ENCODE results near the gene SGK2. TPM values are rescaled to one million over a fixed set of nuclear protein-coding genes. Genes with fewer than 3 reads are reported as not detected.

SGK2 gene
- total and polyA plus RNA-seq, 4 donors: 2.7 to 5.0 (median 3.1) TPM

GRCh38 chr20:43548273-43548880 lies 10.4 kb upstream of the SGK2 start:
- no peaks in the 10 kb centered on the region for H3K9me3 ChIP-seq (ENCODE audit: control insufficient read depth, low read length)
- H3K27ac ChIP-seq (ENCODE audit: low read depth in 1 of 2, low read length in 2 of 2): no peak overlapping the region
- ATAC-seq (ENCODE audit: low FRiP score) (no peak), DNase-seq (no peak)
- WGBS, 2 donors: 22 to 26% methylated on average over 5 of the region's 5 CpGs
- H3K36me3 ChIP-seq (ENCODE audit: control insufficient read depth in 1 of 2, insufficient read depth in 2 of 2, low read length in 1 of 2): peaks cover 0 to 2% of the 10 kb centered on the region in 2 donors
- H3K4me3 ChIP-seq (ENCODE audit: low read length in 2 of 2): no peak overlapping the region
- no peaks in the 10 kb centered on the region for H3K27me3 ChIP-seq (ENCODE audit: control insufficient read depth in 1 of 2, insufficient read depth in 2 of 2, low read length in 1 of 2)
- no peaks in the 10 kb centered on the region for H3K4me1 ChIP-seq (ENCODE audit: control insufficient read depth in 1 of 2, insufficient read depth in 2 of 2, low read length in 2 of 2)
- intact Hi-C loops (cut with DNase I): no loop called here

GRCh38 chr20:43549416-43550065 lies 9.3 kb upstream of the SGK2 start:
- H3K9me3 ChIP-seq (ENCODE audit: control insufficient read depth, low read length): no peaks in the 10 kb centered on the region
- ATAC-seq (ENCODE audit: low FRiP score) (no peak), DNase-seq (peak in 1 of 2 donors; percentile 5)
- peaks cover 0 to 2% of the 10 kb centered on the region in 2 donors for H3K36me3 ChIP-seq (ENCODE audit: control insufficient read depth in 1 of 2, insufficient read depth in 2 of 2, low read length in 1 of 2)
- no peaks in the 10 kb centered on the region for H3K27me3 ChIP-seq (ENCODE audit: control insufficient read depth in 1 of 2, insufficient read depth in 2 of 2, low read length in 1 of 2)
- H3K4me3 ChIP-seq (ENCODE audit: low read length in 2 of 2): no peak overlapping the region
- intact Hi-C loops (cut with DNase I): no loop called here
- H3K4me1 ChIP-seq (ENCODE audit: control insufficient read depth in 1 of 2, insufficient read depth in 2 of 2, low read length in 2 of 2): no peaks in the 10 kb centered on the region
- WGBS, 2 donors: 87 to 88% methylated on average over 4 of the region's 4 CpGs
- no peak overlapping the region for H3K27ac ChIP-seq (ENCODE audit: low read depth in 1 of 2, low read length in 2 of 2)

- Histone ChIP-seq H3K4me3 (ENCODE audit: low read length in 2 of 2) (no peak overlapping the region), H3K27me3 (ENCODE audit: control insufficient read depth in 1 of 2, insufficient read depth in 2 of 2, low read length in 1 of 2) (no peaks in the 10 kb centered on the region), H3K27ac (ENCODE audit: low read depth in 1 of 2, low read length in 2 of 2) (no peak overlapping the region), H3K4me1 (ENCODE audit: control insufficient read depth in 1 of 2, insufficient read depth in 2 of 2, low read length in 2 of 2) (no peaks in the 10 kb centered on the region), H3K36me3 (ENCODE audit: control insufficient read depth in 1 of 2, insufficient read depth in 2 of 2, low read length in 1 of 2) (peaks cover 0 to 2% of the 10 kb centered on the region in 2 donors), H3K9me3 (ENCODE audit: control insufficient read depth, low read length) (no peaks in the 10 kb centered on the region)
- ATAC-seq (ENCODE audit: low FRiP score): no peak
- WGBS, 2 donors: 93 to 94% methylated on average over 2 of the region's 2 CpGs
- intact Hi-C loops (cut with DNase I): no loop called here
- DNase-seq: peak in 1 of 2 donors; percentile 9
Observed at GRCh38 chr20:43550456-43550855, 8.4 kb upstream of the SGK2 start.

DNA sequence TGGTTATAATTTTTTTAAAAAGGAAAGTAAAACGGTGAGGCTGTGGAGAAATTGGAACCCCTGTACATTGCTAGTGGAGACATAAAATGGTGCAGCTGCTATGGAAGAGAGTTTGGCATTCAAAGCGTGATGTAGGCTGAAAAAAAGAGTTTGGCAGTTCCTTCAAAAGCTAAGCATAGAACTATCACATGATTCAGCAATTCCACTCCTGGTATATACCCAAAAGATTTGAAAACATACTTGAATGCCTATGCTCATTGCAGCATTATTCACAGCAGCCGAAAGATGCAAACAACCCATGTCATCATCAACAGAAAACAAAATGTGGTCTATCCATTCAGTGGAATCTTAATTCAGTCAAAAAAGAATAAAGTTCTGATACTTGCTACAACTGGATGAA lies 4.5 kb upstream of the SGK2 start:
- ATAC-seq (ENCODE audit: low FRiP score) (no peak), DNase-seq (no peak)
- Histone ChIP-seq H3K36me3 (ENCODE audit: control insufficient read depth in 1 of 2, insufficient read depth in 2 of 2, low read length in 1 of 2) (no peaks in the 10 kb centered on the region), H3K9me3 (ENCODE audit: control insufficient read depth, low read length) (no peaks in the 10 kb centered on the region), H3K4me3 (ENCODE audit: low read length in 2 of 2) (no peak overlapping the region), H3K27me3 (ENCODE audit: control insufficient read depth in 1 of 2, insufficient read depth in 2 of 2, low read length in 1 of 2) (no peaks in the 10 kb centered on the region), H3K27ac (ENCODE audit: low read depth in 1 of 2, low read length in 2 of 2) (no peak overlapping the region), H3K4me1 (ENCODE audit: control insufficient read depth in 1 of 2, insufficient read depth in 2 of 2, low read length in 2 of 2) (no peaks in the 10 kb centered on the region)
- intact Hi-C loops (cut with DNase I): no loop called here
- WGBS, 2 donors: 70 to 78% methylated on average over 3 of the region's 3 CpGs

GRCh38 chr20:43559147-43559987 lies 540 bp downstream of the SGK2 start:
- Histone ChIP-seq H3K27ac (ENCODE audit: low read depth in 1 of 2, low read length in 2 of 2) (no peak overlapping the region), H3K4me1 (ENCODE audit: control insufficient read depth in 1 of 2, insufficient read depth in 2 of 2, low read length in 2 of 2) (no peaks in the 10 kb centered on the region), H3K4me3 (ENCODE audit: low read length in 2 of 2) (no peak overlapping the region), H3K9me3 (ENCODE audit: control insufficient read depth, low read length) (no peaks in the 10 kb centered on the region), H3K36me3 (ENCODE audit: control insufficient read depth in 1 of 2, insufficient read depth in 2 of 2, low read length in 1 of 2) (no peaks in the 10 kb centered on the region), H3K27me3 (ENCODE audit: control insufficient read depth in 1 of 2, insufficient read depth in 2 of 2, low read length in 1 of 2) (no peaks in the 10 kb centered on the region)
- no peak for ATAC-seq (ENCODE audit: low FRiP score)
- intact Hi-C loops (cut with DNase I): no loop called here
- no peak for DNase-seq
- 86 to 89% methylated on average over 8 of the region's 8 CpGs for WGBS, 2 donors

- no peaks in the 10 kb centered on the region for H3K36me3 ChIP-seq (ENCODE audit: control insufficient read depth in 1 of 2, insufficient read depth in 2 of 2, low read length in 1 of 2)
- DNase-seq (no peak), ATAC-seq (ENCODE audit: low FRiP score) (no peak)
- H3K9me3 ChIP-seq (ENCODE audit: control insufficient read depth, low read length): no peaks in the 10 kb centered on the region
- no peak overlapping the region for H3K27ac ChIP-seq (ENCODE audit: low read depth in 1 of 2, low read length in 2 of 2)
- intact Hi-C loops (cut with DNase I): no loop called here
- H3K4me1 ChIP-seq (ENCODE audit: control insufficient read depth in 1 of 2, insufficient read depth in 2 of 2, low read length in 2 of 2): no peaks in the 10 kb centered on the region
- no peak overlapping the region for H3K4me3 ChIP-seq (ENCODE audit: low read length in 2 of 2)
- no peaks in the 10 kb centered on the region for H3K27me3 ChIP-seq (ENCODE audit: control insufficient read depth in 1 of 2, insufficient read depth in 2 of 2, low read length in 1 of 2)
- 84 to 88% methylated on average over 3 of the region's 3 CpGs for WGBS, 2 donors
Observed at GRCh38 chr20:43560974-43561373, 2.1 kb downstream of the SGK2 start.

- Histone ChIP-seq H3K27ac (ENCODE audit: low read depth in 1 of 2, low read length in 2 of 2) (no peak overlapping the region), H3K4me3 (ENCODE audit: low read length in 2 of 2) (no peak overlapping the region), H3K27me3 (ENCODE audit: control insufficient read depth in 1 of 2, insufficient read depth in 2 of 2, low read length in 1 of 2) (no peaks in the 10 kb centered on the region), H3K4me1 (ENCODE audit: control insufficient read depth in 1 of 2, insufficient read depth in 2 of 2, low read length in 2 of 2) (no peaks in the 10 kb centered on the region), H3K9me3 (ENCODE audit: control insufficient read depth, low read length) (no peaks in the 10 kb centered on the region), H3K36me3 (ENCODE audit: control insufficient read depth in 1 of 2, insufficient read depth in 2 of 2, low read length in 1 of 2) (no peaks in the 10 kb centered on the region)
- ATAC-seq (ENCODE audit: low FRiP score): no peak
- intact Hi-C loops (cut with DNase I): no loop called here
- DNase-seq: no peak
- WGBS, 2 donors: 63 to 67% methylated on average over 3 of the region's 3 CpGs
Observed at GRCh38 chr20:43563429-43563828, 4.6 kb downstream of the SGK2 start.

GRCh38 chr20:43563991-43564390 lies 5.2 kb downstream of the SGK2 start:
- WGBS, 2 donors: 96% methylated on average over 7 of the region's 7 CpGs
- no peak for DNase-seq
- no peak overlapping the region for H3K4me3 ChIP-seq (ENCODE audit: low read length in 2 of 2)

More at GRCh38 chr20:43563991-43564390, 5.2 kb downstream of the SGK2 start:
- H3K27ac ChIP-seq (ENCODE audit: low read depth in 1 of 2, low read length in 2 of 2): no peak overlapping the region
- H3K4me1 ChIP-seq (ENCODE audit: control insufficient read depth in 1 of 2, insufficient read depth in 2 of 2, low read length in 2 of 2): no peaks in the 10 kb centered on the region
- no peaks in the 10 kb centered on the region for H3K27me3 ChIP-seq (ENCODE audit: control insufficient read depth in 1 of 2, insufficient read depth in 2 of 2, low read length in 1 of 2)
- ATAC-seq (ENCODE audit: low FRiP score): no peak
- H3K36me3 ChIP-seq (ENCODE audit: control insufficient read depth in 1 of 2, insufficient read depth in 2 of 2, low read length in 1 of 2): no peaks in the 10 kb centered on the region
- intact Hi-C loops (cut with DNase I): no loop called here
- no peaks in the 10 kb centered on the region for H3K9me3 ChIP-seq (ENCODE audit: control insufficient read depth, low read length)
